Inferior parietal cortex (tissue), 1 donor: ENCODE data around the gene PLEKHG4.

ENCODE experiments used
- DNase-seq: peaks from one replicate; pipeline ENCODE4 v3.0.0-alpha.2; 2016; ENCODE audit errors: extremely low spot score

The PLEKHG4 gene

DNA sequence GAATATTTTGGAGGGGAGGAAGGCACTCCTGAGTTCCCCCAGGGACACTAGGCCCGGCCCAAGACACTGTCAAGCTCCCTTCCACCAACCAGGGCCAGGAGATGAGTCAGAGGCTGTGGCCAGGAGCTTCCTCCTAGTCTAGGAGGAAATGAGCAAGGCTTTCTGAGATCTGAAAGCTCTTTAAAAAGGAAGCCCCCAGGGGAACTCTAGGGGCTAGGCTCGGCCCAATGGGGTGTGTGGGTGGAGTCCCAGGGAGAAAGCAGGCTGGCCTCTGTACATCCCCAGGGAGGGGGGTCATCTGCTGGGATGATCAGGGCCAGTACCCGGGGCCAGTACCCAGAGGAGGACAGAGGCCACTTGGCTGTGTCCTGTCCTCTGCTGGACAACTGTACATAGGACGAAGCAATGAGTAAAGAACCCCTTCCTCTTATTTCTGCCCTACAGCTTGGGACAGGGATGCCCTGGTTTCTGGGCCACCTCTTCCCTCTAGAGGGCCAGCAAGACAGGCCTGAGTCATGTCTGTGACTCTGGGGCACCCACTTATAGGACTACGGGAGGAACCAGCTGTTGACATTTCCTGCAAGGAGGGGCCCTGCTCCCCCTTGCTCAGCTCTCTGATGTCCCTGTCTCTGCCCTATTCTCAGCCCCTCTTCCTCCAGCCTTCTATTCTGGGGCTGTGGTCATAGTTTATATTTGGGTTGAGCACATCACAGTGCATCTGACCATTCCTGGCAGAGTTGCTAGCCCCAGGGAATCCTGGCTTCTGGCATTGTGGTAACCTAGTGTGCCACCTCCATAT, 34.7 kb upstream of the PLEKHG4 start:
- DNase-seq = no peak

GRCh38 chr16:67245186-67245585, 34.1 kb upstream of the PLEKHG4 start:
- DNase-seq = no peak

DNA sequence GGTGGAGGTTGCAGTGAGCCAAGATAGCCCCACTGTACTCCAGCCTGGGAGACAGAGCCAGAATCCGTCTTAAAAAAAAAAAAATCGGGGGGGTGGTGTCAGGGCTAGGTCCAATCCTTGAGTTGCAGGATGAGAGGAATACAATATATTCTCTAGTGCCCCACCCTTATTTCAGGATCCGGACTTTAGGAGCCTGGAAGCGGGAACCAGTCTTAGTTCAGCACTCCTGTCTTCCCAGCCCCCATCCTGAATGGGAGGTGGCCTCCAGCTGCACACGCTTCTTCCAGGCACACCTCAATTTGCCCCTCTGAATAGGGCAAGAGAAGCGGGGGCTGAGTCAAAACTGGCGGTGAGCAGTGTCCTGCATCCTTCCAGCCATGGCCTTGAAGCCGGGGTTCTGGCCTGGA, 33.7 kb upstream of the PLEKHG4 start:
- no peak for DNase-seq

DNA sequence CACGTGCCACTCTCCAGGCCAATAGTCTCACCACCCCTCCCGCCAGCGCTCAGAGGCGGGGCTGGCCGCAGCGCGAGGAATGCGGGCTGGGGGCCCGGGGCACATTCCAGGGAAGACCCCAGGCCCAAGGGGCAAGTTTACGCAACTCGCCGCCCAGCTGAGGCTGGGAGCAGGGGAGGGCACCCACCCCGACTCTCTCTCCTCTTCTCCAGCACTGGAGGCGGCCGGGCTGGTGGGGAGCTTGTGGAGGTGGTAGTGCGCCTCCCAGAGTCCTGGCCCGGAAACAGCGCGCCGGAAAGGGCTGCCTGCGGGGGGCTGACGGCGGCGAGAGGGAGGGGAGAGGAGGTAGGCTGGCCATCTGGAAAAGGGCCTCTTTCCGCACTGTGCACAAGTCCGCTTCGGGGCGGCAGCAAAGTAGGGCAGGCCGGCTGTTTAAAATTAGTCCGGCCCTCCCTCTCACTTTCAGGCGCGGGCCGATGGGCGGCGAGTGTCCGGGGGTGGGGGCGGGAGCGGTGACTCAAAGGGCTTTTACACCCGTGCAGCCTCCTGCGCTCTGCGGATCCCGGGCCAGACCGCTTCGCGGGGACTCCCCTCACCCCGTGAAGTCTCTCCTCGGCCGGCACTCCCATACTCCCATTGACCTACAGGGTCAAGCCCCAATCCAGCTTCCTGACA, 33.1 kb upstream of the PLEKHG4 start:
- no peak for DNase-seq

GRCh38 chr16:67246756-67247191, 32.6 kb upstream of the PLEKHG4 start:
- no peak for DNase-seq

DNA sequence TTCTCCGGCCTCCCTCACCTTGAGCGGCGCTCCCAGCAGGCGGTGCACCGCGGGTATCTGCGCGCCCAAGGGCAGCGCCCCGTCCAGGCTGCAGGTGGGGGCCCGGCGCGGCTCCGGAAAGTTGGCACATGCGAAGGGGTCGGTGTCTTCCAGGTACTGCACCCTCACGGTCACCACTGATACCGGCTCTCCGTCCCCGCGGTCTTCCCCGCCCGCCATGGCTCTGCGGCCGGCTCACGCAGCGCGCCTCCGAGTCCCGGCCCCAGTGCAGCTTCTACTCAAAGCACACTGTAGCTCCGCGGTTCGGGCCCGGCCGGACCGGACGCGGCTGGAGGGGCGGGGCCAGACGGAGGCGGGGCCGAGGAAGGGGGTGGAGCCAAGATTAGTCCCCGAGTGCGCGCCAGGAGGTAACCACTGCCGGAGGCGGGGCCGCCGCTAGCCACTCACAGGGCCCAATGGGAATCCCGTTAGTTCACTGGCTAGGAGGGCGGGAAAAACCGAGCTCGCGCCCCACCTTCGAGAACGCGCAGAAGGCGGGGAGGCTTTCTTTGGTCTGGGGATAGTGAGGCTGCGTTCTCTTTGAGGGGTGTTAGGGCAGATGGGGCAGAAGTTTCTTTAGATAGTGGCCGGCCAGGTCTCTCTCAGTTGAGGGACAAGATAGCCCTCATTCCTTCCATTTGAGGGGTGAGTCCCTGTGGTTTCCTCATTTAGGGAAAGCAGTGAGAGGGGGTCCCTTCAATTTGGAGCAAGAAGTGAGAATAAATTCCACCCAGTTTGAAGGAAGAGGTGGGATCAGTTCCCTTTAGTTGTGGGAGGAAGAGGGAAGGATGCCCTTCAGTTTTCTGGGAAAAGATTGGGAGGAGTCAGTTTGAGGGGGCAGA, 31.9 kb upstream of the PLEKHG4 start, which contains the start of gene FHOD1:
FHOD1 (minus strand) TSS at position 290 of the 881 bp plus-strand sequence; CDS start at position 219, 71 bp downstream.
- peak; percentile 88 for DNase-seq

GRCh38 chr16:67248073-67248400, 31.3 kb upstream of the PLEKHG4 start:
- DNase-seq = no peak

DNA sequence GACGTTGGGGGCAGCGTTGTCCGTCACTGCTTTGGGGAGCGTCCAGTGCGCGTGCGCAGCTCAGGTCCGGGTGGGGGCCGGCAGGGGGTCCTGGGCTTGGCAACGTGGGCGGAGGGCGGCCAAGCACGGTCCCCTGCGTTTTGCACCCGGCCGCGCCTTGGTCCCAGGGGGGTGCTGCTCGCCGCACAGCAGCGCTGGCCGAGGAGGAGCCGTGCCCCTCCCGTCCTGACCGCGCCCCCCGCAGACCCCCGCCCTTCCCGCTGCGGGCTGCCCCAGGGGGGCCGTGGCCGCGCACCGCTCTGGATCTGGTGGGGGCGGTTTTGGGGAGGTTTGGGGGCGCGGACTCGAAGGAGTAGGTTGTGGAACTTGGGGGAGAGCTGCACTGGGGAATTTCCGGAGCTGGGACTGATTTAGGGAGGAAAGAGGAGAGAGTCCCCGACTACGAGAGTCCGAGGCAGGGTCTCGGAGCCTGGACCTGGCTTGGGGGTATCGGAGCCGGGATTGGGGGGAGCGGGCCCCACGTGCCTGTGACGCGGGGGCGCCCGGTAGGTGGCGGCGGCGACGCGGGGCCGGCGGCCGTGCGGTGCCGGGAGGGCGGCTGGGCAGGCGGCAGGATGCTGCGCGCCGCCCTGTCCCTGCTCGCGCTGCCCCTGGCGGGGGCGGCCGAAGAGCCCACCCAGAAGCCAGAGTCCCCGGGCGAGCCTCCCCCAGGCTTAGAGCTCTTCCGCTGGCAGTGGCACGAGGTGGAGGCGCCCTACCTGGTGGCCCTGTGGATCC, 30.7 kb upstream of the PLEKHG4 start, which contains the start of gene SLC9A5:
SLC9A5 (plus strand) TSS at position 579 of the 777 bp plus-strand sequence; CDS start at position 615, 36 bp downstream.
- DNase-seq = no peak

DNA sequence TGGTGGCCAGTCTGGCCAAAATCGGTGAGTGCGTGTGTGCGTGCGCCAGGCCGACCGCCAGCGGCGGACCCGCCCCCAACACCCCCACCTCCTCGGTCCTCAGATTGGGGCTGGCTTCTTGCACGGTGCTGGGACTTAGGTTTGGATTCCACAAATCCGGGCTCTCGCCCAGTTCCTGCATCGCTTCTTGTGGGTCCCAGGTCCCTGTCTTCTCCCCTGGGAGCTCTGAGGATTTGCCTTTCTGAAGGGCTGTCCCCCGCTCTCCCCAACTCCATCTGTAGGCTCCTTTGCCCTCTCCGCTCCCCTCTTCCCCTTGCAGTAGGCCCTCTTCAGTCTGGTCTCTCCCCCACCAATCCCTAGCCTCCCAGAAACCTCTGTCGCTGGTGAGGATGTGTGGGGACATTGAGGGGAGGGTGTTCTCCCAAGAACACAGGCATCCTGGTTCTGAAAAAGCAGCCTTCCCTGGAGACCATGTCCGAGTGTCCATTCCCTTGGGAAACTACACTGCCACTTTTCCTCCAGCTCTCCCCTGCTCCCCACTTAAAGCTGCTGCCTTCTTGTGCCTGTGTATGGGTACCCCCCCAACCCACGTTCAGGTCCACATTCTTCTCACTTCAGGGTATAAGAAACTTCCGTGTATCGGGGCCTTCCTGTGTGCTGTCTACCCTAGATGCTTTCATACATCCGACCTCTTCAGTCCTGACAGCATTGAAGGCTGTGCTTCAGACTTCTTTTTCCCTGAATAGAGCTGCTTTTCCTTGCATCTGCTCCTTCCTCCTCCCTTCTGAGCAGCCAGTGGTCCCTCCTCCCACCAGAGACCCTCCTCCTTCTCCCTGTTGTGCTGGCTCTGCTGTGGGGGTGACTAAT, 29.9 kb upstream of the PLEKHG4 start:
- no peak for DNase-seq

- no peak for DNase-seq
These were observed 29.3 kb upstream of the PLEKHG4 start for GRCh38 chr16:67250045-67250327.

GRCh38 chr16:67252609-67253497, 26.5 kb upstream of the PLEKHG4 start:
- no peak for DNase-seq

DNA sequence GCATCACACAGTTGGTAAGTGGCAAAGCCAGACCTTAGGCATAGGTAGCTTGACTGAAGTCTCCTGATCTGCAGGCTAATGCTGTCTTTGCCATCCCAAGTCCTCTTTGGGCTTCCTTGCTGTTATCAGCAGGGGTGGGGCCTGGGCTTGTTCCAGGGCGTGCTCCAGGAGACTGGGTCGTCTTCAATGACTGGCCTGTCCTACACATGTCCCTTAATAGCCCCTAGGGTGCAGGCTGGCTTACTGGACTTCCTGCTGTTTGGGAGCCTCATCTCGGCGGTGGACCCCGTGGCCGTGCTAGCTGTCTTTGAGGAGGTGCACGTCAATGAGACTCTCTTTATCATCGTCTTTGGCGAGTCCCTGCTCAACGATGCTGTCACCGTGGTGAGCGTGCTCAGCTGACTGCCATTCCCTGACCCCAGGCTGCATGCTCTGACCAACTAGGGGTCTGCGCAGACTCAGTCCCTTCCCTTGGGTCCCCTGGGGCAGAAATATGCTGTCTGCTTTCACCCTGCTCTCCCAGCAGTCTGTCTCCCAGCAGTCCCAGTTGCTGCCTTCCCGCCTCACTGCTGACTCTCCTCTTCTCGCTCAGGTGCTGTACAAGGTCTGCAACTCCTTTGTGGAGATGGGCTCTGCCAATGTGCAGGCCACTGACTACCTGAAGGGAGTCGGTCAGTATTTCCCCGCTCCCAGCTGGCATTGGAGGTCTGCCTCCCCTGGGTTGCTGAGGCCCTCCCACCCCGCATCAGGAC, 24.4 kb upstream of the PLEKHG4 start:
- DNase-seq = no peak

GRCh38 chr16:67255553-67256221, 23.6 kb upstream of the PLEKHG4 start:
- no peak for DNase-seq

GRCh38 chr16:67256701-67257230, 22.6 kb upstream of the PLEKHG4 start:
- DNase-seq = no peak

DNA sequence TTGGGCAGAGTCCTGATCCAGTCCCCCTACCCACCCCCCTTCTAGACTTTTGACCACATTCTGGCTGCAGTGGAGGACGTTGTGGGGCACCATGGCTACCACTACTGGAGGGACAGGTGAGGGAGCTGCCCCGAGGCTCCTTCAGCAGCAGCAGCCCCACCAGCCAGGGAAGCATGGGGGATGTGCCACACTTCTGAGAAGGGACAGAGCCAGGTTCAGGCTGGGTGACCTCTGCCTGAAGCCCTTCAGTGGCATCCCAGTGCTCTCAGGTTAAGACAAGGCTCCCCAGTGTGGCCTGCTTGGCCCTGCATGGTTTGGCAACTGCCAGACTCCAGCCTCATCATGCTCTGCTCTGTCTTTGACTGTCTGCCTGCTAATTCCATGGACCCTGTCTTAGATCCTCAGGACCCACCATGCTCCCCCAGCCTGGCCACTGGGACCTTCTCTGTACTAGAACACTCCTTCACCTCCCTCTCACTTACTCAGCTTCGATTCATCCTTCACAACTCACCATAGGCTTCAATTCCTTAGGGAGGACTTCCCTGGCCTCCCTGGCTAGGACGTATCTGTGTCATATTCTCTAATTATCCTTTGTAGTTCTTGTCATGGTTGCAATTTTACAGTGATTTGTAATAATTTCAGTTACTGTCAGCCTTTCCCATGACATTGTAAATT, 21.7 kb upstream of the PLEKHG4 start:
- DNase-seq = no peak

- no peak for DNase-seq
These were observed 21.0 kb upstream of the PLEKHG4 start for GRCh38 chr16:67258161-67258835.

DNA sequence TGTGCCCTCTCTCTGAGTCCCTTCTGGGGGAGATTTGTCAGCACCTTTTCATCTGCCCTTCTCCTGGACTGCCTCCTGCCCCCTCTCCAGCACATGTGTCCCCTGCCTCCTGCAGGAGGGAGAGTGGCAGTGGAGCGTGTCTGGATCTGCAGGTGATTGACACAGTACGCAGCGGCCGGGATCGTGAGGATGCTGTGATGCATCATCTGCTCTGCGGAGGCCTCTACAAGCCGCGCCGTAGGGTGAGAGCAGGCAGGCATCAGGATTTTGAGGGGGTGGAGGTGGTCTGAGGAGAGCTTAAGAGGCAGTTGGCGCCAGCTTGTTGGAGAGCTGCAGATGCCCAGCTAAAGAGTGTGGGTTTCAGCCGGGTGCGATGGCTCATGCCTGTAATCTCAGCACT, 19.6 kb upstream of the PLEKHG4 start:
- no peak for DNase-seq
